HG03432 (cell line): Measurements from ENCODE around the gene PPP2R5B.

ENCODE experiments used
- ATAC-seq: cut with Tn5 transposase; IDR thresholded peaks from one replicate; pipeline ENCODE4 v1.9.1; 2021; ENCODE audit warnings: mild to moderate bottlenecking, moderate library complexity; ENCODE audit not compliant: unreplicated experiment

The PPP2R5B gene

GRCh38 chr11:64888729-64889511 is 35.6 kb upstream of the PPP2R5B start:
- no peak for ATAC-seq

DNA sequence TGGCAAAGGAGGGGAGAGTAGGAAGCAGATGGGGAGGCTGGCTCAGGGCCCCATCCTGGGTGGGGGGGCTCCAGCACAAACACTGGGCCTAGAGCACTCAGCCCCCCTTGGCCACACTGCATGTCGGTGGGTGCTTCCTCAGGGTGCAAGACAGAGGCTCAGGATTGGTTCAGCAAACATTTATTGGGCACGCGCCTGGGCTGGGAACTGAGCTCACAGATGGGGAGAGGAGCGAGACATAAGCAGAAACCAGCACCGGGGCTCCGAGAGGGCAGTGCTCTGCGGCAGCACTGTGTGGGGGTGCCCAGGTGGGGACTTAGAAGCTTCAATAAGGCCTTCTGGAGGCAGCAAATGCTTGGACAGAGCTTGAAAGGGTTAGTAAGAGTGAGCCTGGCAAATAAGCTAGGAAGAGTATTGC is 34.0 kb upstream of the PPP2R5B start:
- ATAC-seq = no peak

GRCh38 chr11:64891215-64891848 is 33.2 kb upstream of the PPP2R5B start:
- no peak for ATAC-seq

GRCh38 chr11:64891880-64892279 is 32.6 kb upstream of the PPP2R5B start:
- ATAC-seq = no peak

- no peak for ATAC-seq
These were observed 32.1 kb upstream of the PPP2R5B start for GRCh38 chr11:64892411-64892831.

DNA sequence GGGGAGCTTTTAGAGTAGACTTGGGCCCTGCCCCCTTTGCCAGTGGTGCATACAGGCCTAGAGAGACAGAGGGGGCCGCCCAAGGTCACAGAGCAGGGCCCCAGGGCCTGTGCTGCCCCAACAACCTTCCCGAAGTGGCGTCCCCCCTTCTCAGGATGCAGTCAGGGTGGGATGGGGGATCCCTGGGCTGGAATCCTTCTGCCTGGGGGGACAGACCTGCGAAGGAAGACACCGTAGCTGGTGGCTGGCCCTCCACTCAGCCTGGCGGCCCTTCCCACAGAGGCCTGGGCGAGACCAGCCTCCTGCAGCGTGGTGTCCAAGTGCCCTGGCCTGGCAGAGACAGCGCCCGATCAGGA is 31.7 kb upstream of the PPP2R5B start:
- ATAC-seq = no peak

DNA sequence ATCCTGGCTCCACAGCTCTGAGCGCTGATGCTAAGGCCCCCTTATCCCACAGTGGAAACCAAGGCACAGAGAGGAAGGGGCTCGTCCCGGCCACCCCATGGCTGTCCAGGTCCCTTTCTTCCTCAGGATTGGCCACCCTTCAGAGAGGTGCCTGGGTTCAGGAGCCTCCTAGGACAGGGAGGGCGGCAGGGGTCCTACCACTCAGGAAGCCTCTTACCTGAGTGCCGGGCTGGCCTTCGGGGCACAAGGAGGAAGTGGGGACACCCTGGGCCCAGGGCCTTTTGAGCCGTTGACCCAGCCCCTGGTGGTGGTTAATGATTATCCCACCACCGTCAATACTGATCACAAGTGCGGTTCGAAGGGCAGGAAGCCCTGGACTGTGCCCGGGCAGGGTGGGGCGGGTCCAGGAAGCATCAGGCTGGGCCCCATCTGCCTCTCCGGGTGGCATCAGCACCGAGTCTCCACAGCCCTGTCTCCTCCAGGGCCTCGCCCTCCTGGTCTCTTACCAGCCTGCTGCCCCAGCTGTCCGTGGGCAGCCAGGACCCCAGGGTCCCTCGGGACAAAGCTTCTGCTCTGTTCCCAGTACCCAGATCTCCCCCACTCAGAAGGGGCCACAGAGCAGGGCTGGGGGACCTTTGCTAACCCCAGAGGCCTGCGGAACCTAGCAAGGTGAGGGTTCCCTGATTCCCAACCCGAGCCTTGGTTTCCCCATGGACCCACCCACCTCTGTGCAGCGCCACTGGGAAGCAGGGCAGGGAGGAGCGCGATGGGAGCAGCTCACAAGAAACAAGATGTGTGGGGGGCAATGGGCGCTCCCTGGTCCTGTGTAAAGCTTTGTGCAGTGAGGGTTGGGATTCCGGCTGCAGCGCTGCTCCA is 31.1 kb upstream of the PPP2R5B start:
- no peak for ATAC-seq

DNA sequence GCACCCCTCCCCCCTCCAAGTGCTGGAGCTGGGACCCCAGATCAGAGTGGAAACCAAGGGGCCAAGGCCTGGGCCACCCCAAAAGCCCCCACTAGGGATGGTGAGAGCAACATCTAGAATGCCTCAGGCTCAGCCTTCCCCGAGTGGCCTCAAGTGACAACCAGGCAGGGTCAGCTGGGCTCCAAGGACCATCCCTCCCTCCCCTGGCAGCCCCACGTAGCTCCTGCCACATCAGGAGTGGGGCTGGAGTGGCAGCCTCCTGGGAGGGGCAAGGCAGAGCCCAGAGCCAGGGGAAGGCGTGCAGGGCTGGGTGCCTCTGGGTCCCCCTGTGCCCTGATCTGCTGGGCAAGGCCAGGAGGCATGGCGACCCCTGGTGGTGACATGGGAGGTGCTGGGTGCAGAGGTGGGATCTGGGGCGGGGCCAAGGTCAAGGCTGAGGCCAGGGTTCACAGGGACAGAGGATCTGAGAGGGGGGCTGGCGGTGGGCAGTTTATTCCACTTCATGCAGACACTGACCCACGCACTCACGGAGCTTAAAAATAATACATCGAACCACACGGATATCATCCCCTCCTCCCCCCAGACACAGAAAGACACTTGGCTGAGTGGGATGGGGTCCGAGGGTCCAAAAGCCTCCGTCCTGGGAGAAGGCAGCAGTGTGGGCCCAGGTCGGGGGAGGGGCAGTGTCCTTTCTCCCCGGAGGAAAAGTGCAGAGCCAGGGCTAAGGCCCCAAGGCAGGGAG is 30.2 kb upstream of the PPP2R5B start:
- peak; percentile 57 for ATAC-seq

DNA sequence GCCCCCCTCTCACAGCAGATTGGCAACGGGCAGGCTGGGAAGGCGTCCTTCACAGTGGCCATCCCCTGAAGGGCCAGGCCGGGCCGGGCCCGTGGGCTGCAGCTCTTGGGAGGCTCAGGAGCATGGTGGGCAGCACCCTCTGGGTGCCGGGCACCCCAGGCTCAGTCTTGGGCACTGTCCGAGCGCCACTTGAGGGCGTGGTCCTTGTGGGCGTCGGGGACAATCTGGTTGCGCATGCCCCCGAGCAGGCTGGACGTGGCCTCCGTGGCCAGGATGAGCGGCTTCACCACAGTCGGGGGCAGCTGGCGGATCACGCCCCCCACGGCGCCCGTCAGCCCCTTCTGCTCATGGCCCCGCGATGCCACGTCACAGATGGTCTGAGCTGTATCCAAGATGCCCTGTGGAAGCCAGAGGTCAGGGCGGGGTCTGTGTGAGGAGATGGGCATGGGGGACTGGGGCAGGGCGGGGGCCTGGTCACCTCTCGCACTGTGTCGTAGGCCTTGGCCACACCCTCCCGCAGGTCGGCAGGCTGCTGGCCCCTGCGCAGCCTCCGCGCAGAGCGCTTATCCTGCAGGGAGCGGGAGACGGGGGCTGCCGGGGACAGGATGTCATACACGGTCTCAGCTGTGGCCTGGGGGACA is 29.6 kb upstream of the PPP2R5B start:
- no peak for ATAC-seq

DNA sequence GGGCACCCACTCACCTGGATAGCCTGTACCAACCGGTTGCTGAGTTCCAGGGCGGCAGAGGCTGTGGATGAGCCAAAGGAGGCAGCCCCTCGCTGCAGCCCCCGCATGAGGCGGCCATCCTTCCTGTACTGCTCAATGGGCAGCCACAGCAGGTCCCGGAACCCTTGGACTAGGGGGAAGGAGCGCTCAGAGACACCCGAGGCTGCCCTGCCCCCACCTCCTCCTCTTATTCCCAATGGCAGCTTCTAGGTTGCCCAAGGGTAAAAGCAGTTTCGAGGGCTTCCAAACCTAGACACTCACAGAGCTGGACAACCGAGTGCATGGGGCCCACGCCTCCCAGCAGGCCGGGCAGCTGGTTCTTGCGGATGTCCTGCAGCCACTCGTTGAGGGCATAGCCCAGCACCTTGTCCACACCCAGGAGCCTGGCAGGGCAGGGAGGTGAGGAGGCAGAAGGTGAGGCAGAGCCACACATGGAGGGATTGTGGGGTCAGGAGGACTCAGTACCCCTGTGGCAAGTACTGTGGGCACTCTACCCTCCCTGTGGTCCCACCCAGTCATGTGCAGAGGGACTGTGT is 28.0 kb upstream of the PPP2R5B start:
- ATAC-seq = no peak

GRCh38 chr11:64897381-64898075 is 27.0 kb upstream of the PPP2R5B start:
- no peak for ATAC-seq

DNA sequence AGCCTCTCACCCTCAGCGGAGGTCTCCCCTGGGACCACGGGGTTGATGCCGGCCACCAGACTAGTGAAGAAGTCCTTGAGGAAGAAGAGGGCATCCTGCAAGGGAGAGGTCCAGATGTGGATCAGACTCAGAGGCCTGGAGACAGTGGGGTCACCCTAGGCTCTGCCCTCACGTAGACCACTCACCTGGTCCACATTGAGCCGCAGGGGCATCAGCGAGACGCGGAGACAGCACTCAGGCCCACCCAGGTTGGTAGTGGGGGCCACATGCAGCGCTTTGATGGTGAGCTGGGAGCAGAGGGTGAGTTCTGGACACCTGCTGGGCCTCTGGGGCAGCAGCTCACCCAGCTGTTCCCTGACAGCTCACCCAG is 26.4 kb upstream of the PPP2R5B start:
- ATAC-seq = no peak

DNA sequence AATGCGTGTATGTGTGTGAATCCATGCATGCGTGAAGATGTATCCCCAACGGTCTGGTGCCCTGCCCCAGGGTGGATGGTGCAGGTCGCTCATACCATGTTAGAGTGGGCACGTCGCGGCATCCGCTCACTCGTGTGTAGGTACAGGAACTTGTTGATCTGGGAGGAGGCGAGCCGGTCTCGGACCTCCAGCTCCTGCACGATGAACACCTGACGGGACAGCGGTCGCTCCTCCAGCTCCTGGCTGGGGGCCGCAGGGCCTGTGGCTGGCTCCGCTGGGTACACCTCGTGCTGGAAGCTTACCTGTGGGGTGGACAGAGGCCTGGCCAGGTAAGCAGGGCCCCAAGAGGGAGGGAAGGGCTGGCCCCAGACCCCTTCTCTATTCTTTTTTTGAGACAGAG is 25.9 kb upstream of the PPP2R5B start:
- no peak for ATAC-seq

DNA sequence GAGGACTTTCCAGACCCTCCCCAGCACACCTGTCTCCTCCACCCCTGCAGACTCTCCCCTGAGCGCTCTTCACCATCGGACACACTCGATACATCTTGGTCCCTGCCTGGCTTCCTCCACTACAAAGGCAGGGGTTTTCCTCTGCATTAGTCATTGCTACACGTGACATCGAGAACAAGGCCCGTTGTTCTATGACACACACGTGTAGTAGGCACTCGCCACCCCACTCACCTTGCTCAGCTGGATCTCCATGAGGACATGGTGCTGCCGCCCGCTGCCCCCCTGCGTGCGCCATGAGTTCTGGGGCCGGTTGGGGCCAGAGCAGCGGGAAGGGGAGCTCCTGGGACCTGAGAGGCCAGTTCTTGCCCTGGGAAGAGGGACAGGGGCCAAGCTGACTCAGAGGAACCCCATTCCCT is 24.2 kb upstream of the PPP2R5B start:
- no peak for ATAC-seq

DNA sequence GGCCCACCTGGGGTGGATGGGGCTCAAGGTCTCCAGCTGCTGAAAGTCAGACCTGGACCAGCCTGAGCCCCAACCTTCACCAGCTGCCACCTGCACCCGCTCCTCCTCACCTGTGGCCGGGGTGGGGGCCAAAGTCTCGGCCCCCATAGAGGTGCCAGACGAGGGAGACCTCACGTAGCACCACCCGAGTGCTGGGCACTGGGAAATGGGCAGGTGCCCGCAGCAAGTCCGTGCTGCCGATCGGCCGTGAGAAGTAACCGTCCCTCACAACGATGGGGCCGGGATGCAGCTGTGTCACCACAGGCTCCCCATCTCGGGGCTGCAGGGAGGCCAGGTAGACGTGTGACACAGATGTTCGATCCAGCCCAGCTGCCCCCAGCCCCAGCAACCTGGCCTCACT is 23.7 kb upstream of the PPP2R5B start:
- no peak for ATAC-seq

DNA sequence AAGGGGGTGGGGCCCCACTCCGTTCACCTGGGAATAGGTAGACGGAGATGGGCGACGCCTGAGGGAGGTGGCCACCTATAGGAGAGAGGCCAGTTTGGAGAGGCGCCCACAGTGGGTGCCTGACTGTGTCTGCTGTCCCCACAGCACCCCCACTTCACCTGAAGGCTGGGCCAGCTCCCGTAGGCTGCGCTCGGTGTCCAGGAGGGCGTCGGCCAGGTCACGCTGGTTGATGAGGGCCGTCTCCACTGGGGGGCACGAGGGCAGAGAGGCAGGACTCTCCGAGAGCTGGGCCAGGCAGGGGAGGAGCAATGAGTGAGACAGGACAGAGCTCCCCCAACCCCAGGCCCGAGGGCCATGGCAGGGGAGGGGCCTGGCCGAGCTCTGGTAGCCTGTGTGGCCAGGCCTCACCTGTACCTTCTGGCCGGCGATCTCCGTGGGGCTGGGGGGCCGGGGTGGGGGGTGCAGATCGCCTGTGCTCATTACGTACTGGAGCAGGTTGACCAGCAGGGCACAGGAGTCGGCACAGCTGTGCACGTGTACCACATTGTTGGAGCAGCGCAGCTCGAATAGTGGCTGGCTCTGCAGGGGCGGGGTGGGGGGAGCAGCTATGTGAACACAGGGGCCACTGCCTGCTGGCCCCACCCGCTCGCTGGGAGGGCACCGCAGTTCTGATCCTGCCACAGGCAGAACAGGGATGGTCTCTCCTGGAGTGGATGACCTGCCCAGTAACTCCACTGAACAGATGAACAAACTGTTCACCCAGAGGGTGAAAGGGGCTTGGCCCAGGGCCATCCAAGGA is 22.2 kb upstream of the PPP2R5B start:
- no peak for ATAC-seq

DNA sequence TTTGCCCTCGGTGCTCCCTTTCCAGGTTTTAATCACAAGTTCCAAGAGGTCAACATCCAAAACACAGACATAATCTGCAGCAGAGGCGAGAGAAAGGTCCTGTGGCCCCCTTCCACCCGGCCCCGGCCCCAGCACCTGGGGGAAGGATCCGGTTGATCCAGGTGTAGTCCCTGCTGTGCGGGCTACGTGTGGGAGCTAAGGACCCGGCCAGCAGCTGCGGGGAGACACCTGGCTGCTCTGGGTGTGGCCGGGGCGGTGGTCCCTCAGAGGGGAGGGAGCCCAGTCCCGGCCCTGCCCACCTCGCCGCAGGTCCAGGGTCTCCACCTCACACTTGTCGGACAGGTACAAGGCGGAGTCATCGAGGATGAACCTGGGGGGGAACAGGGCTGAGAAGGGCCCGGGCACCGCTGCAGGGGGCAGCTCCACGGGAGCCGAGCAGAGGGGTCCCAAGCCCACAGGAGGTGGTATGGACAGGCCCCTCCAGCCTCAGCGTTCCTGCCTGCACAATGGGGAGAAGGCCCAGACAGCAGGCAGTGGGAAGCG is 21.1 kb upstream of the PPP2R5B start:
- ATAC-seq = no peak

GRCh38 chr11:64905516-64906313 is 18.8 kb upstream of the PPP2R5B start:
- no peak for ATAC-seq
